Naive thymus-derived CD8-positive, alpha-beta T cell (primary cell): ENCODE measurements around the gene BPIFB3. TPM values are rescaled to one million over a fixed set of nuclear protein-coding genes. Genes with fewer than 3 reads are reported as not detected.

Experiments
- ATAC-seq, 2 donors: fragments of 150-1000 bp; cut with Tn5 transposase in 1 of 2; sonication (Bioruptor Pico), chemical (Tn5 transposase) in 1 of 2; 1 replicate in 1 of 2; 2 replicates in 1 of 2; pipeline ENCODE4 v1.10.0; 2021; ENCODE audit warnings: mild to moderate bottlenecking in 2 of 2, moderate library complexity in 2 of 2
- POLR2A ChIA-PET: fragments of 350-600 bp; sonication (Branson Sonifier 250); formaldehyde crosslinking; loops from one replicate; lab custom pipeline; 2021; ENCODE audit warnings: antibody characterized with exemption; lab: Charles Lee
- DNase-seq, 10 donors: peaks; one replicate each; pipeline versions ENCODE4 v3.0.0 to v3.0.0-alpha.2; 2020 to 2022
- H3K27ac Mint-ChIP-seq, 10 donors: one replicate each; pipeline ENCODE4 v1.8.0; 2020 to 2022; ENCODE audit warnings: mild to moderate bottlenecking in 10 of 10, mixed read lengths in 10 of 10, moderate library complexity in 4 of 10, inconsistent platforms in 1 of 10
- H3K27me3 Mint-ChIP-seq, 5 donors: one replicate each; pipeline ENCODE4 v1.8.0; 2021 to 2022; ENCODE audit warnings: mixed read lengths in 5 of 5
- H3K36me3 Mint-ChIP-seq, 3 donors: one replicate each; pipeline ENCODE4 v1.8.0; 2020 to 2022; ENCODE audit warnings: mixed read lengths in 3 of 3, mild to moderate bottlenecking in 2 of 3, inconsistent platforms in 1 of 3
- H3K4me1 Mint-ChIP-seq, 4 donors: one replicate each; pipeline ENCODE4 v1.8.0; 2021 to 2022; ENCODE audit warnings: mixed read lengths in 4 of 4
- H3K4me3 Mint-ChIP-seq, 10 donors: one replicate each; pipeline ENCODE4 v1.8.0; 2020 to 2022; ENCODE audit warnings: mild to moderate bottlenecking in 10 of 10, mixed read lengths in 10 of 10, moderate library complexity in 6 of 10, inconsistent platforms in 1 of 10
- H3K9me3 Mint-ChIP-seq, 9 donors: one replicate each; pipeline ENCODE4 v1.8.0; 2020 to 2022; ENCODE audit warnings: mixed read lengths in 9 of 9, mild to moderate bottlenecking in 3 of 9, inconsistent platforms in 1 of 9, moderate library complexity in 1 of 9
- polyA plus RNA-seq, 3 donors: library from polyadenylated mRNA; unstranded; fragments of 300-500 nt; fragmentation: Illumina TruSeq; gene quantifications; one replicate each; pipeline ENCODE4 v1.2.3, GENCODE V29; 2021
- total RNA-seq, 8 experiments: library from RNA in 2 of 8; stranded (reverse) in 2 of 8; gene quantifications; one replicate each; pipeline ENCODE4 v1.2.3 and lab custom pipeline; 2021 to 2026

BPIFB3 gene
- total and polyA plus RNA-seq, 5 experiments from 2014 or later: not detected

DNA sequence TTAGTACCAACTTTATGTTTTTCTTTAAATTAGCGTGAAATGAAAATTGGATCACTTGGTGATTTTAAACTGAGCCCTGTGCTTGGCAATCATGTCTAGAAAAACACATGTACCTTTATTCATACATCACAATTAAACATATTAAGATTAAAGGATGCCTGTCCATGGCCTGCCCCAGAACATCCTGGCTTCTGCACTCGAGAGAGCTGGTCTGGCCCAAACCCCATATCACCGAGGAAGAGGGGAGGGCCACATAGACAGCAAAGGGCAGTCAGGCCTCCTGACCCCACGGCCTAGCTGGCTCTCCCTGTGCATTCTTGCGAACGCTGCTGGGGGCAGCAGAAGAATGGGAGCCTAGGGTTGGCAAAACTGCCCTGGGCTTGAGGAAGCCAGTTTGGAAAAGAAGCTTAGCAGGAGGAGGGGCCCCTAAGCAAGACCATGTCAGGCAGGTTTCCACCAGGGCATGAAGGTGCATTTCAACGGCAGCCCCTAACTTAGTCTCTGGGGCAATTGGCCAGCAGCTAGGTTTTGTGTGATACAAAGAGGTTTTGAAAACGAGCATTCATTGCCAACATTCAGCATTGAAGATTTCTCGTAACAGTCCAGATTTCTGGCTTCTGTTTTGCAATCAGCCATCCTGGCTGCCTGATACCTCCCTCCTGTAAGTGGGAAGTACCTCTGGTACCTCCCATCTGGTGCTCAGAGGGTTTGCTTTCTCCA, 8.6 kb downstream of the BPIFB3 start:
- Mint-ChIP-seq H3K4me3 (no peak overlapping the region), H3K36me3 (no peaks in the 10 kb centered on the region), H3K9me3 (no peaks in the 10 kb centered on the region), H3K4me1 (peaks cover 0 to 5% (median 3%) of the 10 kb centered on the region in 4 donors), H3K27ac (peak overlapping the region in 1 of 10 donors; percentile 41), H3K27me3 (no peaks in the 10 kb centered on the region)
- POLR2A ChIA-PET: no interaction called here
- DNase-seq (no peak), ATAC-seq (no peak)

GRCh38 chr20:33062825-33063149, 9.1 kb downstream of the BPIFB3 start:
- POLR2A ChIA-PET: no interaction called here
- peaks cover 1 to 4% (median 3%) of the 10 kb centered on the region in 4 donors for H3K4me1 Mint-ChIP-seq

GRCh38 chr20:33063271-33063670, 9.6 kb downstream of the BPIFB3 start:
- ATAC-seq (no peak), DNase-seq (no peak)
- Mint-ChIP-seq H3K36me3 (no peaks in the 10 kb centered on the region), H3K27ac (peak overlapping the region in 3 of 10 donors; percentile 21 to 50 (median 41)), H3K9me3 (no peaks in the 10 kb centered on the region), H3K27me3 (no peaks in the 10 kb centered on the region), H3K4me3 (no peak overlapping the region), H3K4me1 (peaks cover 5 to 7% (median 6%) of the 10 kb centered on the region in 4 donors)
- POLR2A ChIA-PET: no interaction called here

More at GRCh38 chr20:33062825-33063149, 9.1 kb downstream of the BPIFB3 start:
- Mint-ChIP-seq H3K36me3 (no peaks in the 10 kb centered on the region), H3K27me3 (no peaks in the 10 kb centered on the region), H3K4me3 (no peak overlapping the region), H3K27ac (peak overlapping the region in 1 of 10 donors; percentile 41), H3K9me3 (no peaks in the 10 kb centered on the region)
- DNase-seq (no peak), ATAC-seq (no peak)

- H3K27me3 Mint-ChIP-seq: no peaks in the 10 kb centered on the region
- peak overlapping the region in 2 of 10 donors; percentile 20 to 58 for H3K27ac Mint-ChIP-seq
- POLR2A ChIA-PET: no interaction called here
- H3K4me3 Mint-ChIP-seq: no peak overlapping the region
- no peak for DNase-seq
- H3K9me3 Mint-ChIP-seq: no peaks in the 10 kb centered on the region
- H3K4me1 Mint-ChIP-seq: peaks cover 6 to 14% (median 10%) of the 10 kb centered on the region in 4 donors
- no peak for ATAC-seq
- no peaks in the 10 kb centered on the region for H3K36me3 Mint-ChIP-seq
Measured at GRCh38 chr20:33064572-33065287, 11.0 kb downstream of the BPIFB3 start.

DNA sequence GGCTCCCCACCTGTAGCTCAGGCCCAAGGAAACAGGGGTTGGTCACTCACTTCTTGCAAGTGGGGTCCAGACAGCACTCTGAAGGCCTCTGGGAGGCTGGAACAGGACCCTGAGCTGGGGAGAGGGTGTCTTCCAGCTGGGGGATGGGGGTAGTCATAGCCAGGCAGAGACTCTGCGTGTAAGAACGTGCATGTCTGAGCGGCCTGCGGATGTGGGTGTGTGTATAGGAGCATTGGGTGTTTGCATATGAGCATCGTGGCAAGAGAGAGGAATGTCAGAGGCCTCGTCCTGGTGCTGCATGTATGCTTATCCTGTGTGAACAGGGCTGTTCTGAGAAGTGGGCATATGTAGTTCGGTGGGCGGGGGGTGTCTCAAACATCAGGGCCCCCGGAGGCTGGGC, 12.1 kb downstream of the BPIFB3 start:
- Mint-ChIP-seq H3K27me3 (no peaks in the 10 kb centered on the region), H3K36me3 (no peaks in the 10 kb centered on the region), H3K27ac (peak overlapping the region in 2 of 10 donors; percentile 58 to 69), H3K4me1 (peaks cover 6 to 14% (median 10%) of the 10 kb centered on the region in 4 donors), H3K4me3 (no peak overlapping the region), H3K9me3 (no peaks in the 10 kb centered on the region)
- DNase-seq (no peak), ATAC-seq (no peak)
- POLR2A ChIA-PET: no interaction called here

DNA sequence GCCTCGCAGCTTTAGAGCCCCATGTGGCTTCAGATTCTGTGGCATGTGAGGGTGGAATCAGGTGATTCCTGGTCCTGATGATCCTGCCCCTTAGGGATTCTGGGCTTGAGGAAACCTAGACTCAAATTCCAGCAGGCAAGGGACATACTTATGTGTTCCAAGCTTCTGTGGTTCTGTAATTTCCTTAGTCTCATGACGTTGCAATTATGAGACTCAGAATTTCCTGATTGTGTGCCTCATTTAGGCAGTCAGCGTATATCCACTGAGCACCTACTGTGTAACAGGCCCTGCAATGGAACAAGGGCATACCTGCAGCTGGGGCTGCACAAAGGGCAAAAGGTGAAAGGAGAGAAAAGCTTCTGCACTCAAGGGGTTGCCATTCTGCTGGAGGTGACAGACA, 14.1 kb downstream of the BPIFB3 start:
- Mint-ChIP-seq H3K9me3 (no peaks in the 10 kb centered on the region), H3K4me1 (peaks cover 6 to 14% (median 10%) of the 10 kb centered on the region in 4 donors), H3K4me3 (no peak overlapping the region), H3K36me3 (no peaks in the 10 kb centered on the region), H3K27me3 (no peaks in the 10 kb centered on the region), H3K27ac (peak overlapping the region in 6 of 10 donors; percentile 43 to 88 (median 83))
- ATAC-seq (no peak), DNase-seq (no peak)
- POLR2A ChIA-PET: interaction anchor here (1.2 kb wide), 1 partner anchor 12 kb away, joined by 3 read pairs; no protein-coding TSS in a partner anchor

DNA sequence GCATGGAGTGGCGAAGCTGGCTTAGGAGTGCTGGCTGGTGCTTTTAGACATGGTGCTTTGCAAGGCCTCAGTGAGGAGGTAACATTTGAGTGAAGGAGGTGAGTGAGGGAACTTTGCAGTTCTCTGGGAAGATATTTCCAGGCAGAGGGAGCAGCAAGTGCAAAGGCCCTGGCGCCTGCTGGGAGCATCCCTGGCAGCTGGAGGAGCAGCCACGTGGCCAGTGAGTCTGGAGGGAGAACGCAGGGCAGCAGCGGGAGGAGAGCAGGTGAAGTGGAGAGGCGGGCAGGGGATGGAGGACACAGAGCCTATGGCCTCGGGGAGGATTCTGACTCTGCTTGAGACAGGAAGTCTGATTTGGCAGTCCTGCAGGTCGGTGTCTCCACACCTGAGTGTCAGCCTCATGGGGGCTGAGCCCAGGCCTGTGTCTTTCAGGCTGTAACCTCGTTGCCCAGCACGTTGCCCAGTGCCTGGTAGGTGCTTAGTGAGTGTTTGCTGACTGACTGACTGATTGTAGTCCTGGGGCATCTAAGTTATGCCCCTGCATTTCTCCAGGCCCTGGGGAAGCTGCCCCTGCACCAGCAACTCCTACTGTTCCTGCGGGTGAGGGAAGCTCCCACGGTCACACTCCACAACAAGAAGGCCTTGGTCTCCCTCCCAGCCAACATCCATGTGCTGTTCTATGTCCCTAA, 14.7 kb downstream of the BPIFB3 start:
- DNase-seq: peak in 1 of 10 donors; percentile 7
- H3K9me3 Mint-ChIP-seq: no peaks in the 10 kb centered on the region
- no peak for ATAC-seq
- H3K36me3 Mint-ChIP-seq: no peaks in the 10 kb centered on the region
- peak overlapping the region in 6 of 10 donors; percentile 43 to 88 (median 80) for H3K27ac Mint-ChIP-seq
- H3K4me3 Mint-ChIP-seq: no peak overlapping the region
- no peaks in the 10 kb centered on the region for H3K27me3 Mint-ChIP-seq
- H3K4me1 Mint-ChIP-seq: peaks cover 6 to 14% (median 12%) of the 10 kb centered on the region in 4 donors
- POLR2A ChIA-PET: interaction anchor here (1.2 kb wide), 1 partner anchor 12 kb away, joined by 3 read pairs; no protein-coding TSS in a partner anchor

DNA sequence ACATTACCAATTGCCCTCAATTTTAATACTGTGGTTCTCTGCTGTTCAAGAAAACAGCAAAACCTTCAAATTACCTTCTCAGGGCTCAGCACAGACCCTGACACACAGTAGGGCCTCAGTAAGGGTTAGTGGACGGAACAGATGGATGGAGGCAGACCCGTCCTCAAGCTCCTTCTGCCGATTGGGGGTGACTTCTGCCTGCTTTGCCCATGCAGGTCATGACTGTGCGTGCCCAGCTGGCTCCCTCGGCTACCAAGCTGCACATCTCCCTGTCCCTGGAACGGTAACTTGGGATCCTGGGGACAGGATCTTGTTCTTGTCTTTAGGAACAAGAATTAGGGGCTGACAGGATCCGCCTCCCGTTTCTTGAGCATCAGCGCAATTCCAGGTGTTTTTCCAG, 16.0 kb downstream of the BPIFB3 start:
- Mint-ChIP-seq H3K4me1 (peaks cover 6 to 21% (median 12%) of the 10 kb centered on the region in 4 donors), H3K4me3 (no peak overlapping the region), H3K9me3 (no peaks in the 10 kb centered on the region), H3K27me3 (no peaks in the 10 kb centered on the region), H3K27ac (no peak overlapping the region), H3K36me3 (no peaks in the 10 kb centered on the region)
- ATAC-seq: no peak
- DNase-seq: no peak
- POLR2A ChIA-PET: no interaction called here

DNA sequence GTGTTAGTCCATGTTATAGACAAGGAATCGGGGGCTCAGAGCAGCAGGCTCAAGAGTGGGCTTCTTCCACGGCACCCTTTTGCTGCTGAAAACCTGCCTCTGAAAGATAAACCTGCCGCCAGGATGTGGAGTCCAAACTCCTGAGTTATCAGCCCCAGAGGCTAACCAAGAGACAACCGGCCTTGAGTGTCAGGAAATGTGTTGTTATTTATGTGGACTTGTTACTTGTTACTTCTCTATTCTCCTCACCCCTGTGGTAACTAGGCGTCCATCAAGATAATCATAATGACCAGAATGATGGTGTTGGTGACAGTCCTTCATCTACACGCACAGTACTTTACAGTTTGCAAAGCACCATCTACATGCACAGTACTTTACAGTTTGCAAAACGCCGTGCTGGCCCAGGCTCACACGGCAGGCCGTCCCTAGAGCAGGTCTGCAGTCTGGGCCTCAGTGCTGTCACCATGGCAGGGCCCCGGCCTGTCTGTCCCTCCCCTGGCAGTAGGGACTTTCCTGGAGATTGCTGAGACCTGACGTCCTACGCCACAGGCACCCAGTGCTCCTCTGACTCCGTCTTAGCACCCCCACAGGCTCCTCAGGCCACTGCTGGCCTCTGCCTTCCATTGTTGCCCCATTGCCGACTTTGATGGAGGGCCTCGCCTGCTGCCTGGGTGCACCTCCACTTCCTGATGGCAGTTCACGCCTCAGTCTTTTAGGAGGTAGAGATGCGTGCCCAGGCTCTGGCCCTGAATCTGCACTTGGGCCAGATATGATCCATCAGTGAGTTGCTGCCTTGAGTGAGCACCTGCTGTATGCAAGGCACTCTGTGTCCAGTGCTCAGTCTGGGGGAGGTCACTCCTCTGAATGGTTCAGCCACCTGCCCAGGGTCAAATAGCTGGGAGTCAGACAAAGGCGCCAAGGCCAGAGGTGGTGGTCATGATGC, 16.7 kb downstream of the BPIFB3 start:
- POLR2A ChIA-PET: no interaction called here
- Mint-ChIP-seq H3K27ac (peak overlapping the region in 1 of 10 donors; percentile 44), H3K4me1 (peaks cover 6 to 26% (median 14%) of the 10 kb centered on the region in 4 donors), H3K4me3 (no peak overlapping the region), H3K36me3 (no peaks in the 10 kb centered on the region), H3K9me3 (no peaks in the 10 kb centered on the region), H3K27me3 (no peaks in the 10 kb centered on the region)
- DNase-seq (peak in 1 of 10 donors; percentile 45), ATAC-seq (no peak)

- no peaks in the 10 kb centered on the region for H3K9me3 Mint-ChIP-seq
- H3K4me1 Mint-ChIP-seq: peaks cover 6 to 29% (median 15%) of the 10 kb centered on the region in 4 donors
- H3K27me3 Mint-ChIP-seq: no peaks in the 10 kb centered on the region
- no peak overlapping the region for H3K4me3 Mint-ChIP-seq
- ATAC-seq (no peak), DNase-seq (peak in 1 of 10 donors; percentile 21)
- POLR2A ChIA-PET: no interaction called here
- no peaks in the 10 kb centered on the region for H3K36me3 Mint-ChIP-seq
- peak overlapping the region in 2 of 10 donors; percentile 28 to 88 for H3K27ac Mint-ChIP-seq
Measured at GRCh38 chr20:33071198-33071597, 17.5 kb downstream of the BPIFB3 start.

DNA sequence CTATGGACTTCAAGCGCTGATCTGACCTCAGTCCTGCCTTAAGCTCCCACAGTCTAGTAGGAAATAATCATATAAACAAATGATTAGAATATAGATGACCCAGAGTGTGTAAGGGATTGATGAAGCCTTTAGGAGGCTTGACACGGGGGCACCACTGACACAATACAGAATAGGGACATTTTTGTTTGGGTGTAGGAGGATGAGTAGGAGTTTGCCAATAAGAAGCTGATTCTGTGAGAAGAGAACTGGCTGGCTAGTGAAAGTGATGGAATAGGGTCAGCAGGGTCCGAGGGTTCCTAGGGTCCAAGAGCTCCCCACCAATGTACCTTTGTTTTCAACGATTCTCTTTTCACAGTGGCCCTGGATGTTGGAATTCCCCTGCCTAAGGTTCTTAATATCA, 18.7 kb downstream of the BPIFB3 start:
- ATAC-seq (no peak), DNase-seq (peak in 1 of 10 donors; percentile 11)
- H3K9me3 Mint-ChIP-seq: no peaks in the 10 kb centered on the region

GRCh38 chr20:33072813-33073212, 19.1 kb downstream of the BPIFB3 start:
- Mint-ChIP-seq H3K9me3 (no peaks in the 10 kb centered on the region), H3K4me3 (no peak overlapping the region), H3K4me1 (peaks cover 8 to 34% (median 15%) of the 10 kb centered on the region in 4 donors), H3K27me3 (no peaks in the 10 kb centered on the region), H3K36me3 (no peaks in the 10 kb centered on the region), H3K27ac (peak overlapping the region in 2 of 10 donors; percentile 19 to 35)
- DNase-seq (no peak), ATAC-seq (no peak)
- POLR2A ChIA-PET: no interaction called here

More for the DNA sequence above, 18.7 kb downstream of the BPIFB3 start:
- Mint-ChIP-seq H3K4me1 (peaks cover 9 to 35% (median 15%) of the 10 kb centered on the region in 4 donors), H3K27ac (peak overlapping the region in 2 of 10 donors; percentile 19), H3K4me3 (no peak overlapping the region), H3K27me3 (no peaks in the 10 kb centered on the region), H3K36me3 (no peaks in the 10 kb centered on the region)
- POLR2A ChIA-PET: no interaction called here
